ENCODE results near the gene ICAM4. TPM values are rescaled to one million over a fixed set of nuclear protein-coding genes. Genes with fewer than 3 reads are reported as not detected.

Gene ICAM4
- total and polyA plus RNA-seq, 9 of the 15 experiments (the other 6 are each of a cell fraction or from before 2014, with no cell fraction given) = 14.1 to 86.1 (median 29.6) TPM

DNA sequence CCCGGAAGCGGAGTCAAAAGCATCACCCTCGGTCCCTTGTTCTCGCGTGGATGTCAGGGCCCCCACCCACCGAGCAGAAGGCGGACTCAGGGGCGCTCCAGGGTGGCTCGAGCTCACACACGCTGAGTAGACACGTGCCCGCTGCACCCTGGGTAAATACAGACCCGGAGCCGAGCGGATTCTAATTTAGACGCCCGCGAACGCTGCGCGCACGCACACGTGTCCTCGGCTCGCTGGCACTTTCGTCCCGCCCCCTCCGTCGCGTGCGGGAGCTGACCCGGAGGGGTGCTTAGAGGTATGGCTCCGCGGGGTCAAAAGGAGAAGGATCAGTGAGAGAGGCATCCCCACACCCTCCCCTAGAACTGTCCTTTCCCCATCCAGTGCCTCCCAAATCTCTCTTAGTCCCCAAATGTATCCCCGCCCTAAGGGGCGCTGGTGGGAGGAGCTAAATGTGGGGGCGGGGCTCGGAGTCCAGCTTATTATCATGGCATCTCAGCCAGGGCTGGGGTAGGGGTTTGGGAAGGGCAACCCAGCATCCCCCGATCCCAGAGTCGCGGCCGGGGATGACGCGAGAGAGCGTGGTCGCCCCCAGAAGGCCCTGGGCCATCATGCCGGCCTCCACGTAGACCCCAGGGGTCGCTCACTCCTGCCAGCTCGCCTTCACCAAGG, 2.5 kb downstream of the ICAM4 start (continued):
- 0 out of 2 replicates have a peak, but pooled peaks have one; percentile 29 for TF ChIP-seq MEF2A (IDR thresholded peaks at IDR 0.05; ENCODE audit: control insufficient read depth, low read depth, low read length)
- TF ChIP-seq MXI1 (IDR thresholded peaks at IDR 0.05; ENCODE audit: low read depth, low read length) = peak; percentile 91
- peak; percentile 68; the same call in 1 of the 2 replicates for TF ChIP-seq MTA1 (IDR thresholded peaks at IDR 0.05; ENCODE audit: borderline replicate concordance)
- no peak for TF ChIP-seq SAFB2 (IDR thresholded peaks at IDR 0.05; ENCODE audit: borderline replicate concordance, low read depth, low read length, severe bottlenecking)
- TF ChIP-seq NUFIP1 (IDR thresholded peaks at IDR 0.05; ENCODE audit: partially characterized antibody) = no peak
- TF ChIP-seq, protein P1, sequence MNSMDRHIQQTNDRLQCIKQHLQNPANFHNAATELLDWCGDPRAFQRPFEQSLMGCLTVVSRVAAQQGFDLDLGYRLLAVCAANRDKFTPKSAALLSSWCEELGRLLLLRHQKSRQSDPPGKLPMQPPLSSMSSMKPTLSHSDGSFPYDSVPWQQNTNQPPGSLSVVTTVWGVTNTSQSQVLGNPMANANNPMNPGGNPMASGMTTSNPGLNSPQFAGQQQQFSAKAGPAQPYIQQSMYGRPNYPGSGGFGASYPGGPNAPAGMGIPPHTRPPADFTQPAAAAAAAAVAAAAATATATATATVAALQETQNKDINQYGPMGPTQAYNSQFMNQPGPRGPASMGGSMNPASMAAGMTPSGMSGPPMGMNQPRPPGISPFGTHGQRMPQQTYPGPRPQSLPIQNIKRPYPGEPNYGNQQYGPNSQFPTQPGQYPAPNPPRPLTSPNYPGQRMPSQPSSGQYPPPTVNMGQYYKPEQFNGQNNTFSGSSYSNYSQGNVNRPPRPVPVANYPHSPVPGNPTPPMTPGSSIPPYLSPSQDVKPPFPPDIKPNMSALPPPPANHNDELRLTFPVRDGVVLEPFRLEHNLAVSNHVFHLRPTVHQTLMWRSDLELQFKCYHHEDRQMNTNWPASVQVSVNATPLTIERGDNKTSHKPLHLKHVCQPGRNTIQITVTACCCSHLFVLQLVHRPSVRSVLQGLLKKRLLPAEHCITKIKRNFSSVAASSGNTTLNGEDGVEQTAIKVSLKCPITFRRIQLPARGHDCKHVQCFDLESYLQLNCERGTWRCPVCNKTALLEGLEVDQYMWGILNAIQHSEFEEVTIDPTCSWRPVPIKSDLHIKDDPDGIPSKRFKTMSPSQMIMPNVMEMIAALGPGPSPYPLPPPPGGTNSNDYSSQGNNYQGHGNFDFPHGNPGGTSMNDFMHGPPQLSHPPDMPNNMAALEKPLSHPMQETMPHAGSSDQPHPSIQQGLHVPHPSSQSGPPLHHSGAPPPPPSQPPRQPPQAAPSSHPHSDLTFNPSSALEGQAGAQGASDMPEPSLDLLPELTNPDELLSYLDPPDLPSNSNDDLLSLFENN (IDR thresholded peaks at IDR 0.05; ENCODE audit: low read depth in 2 of 2, low read length in 2 of 2) = no peak
- peak; percentile 61 for TF ChIP-seq POLR2AphosphoS5 (IDR thresholded peaks at IDR 0.05; ENCODE audit: control insufficient read depth, insufficient read depth, low read depth, low read length)
- peak in 2 of 3 experiments; percentile 51 to 76 for TF ChIP-seq YY1 (IDR thresholded peaks at IDR 0.05; ENCODE audit: borderline replicate concordance in 1 of 3, control insufficient read depth in 1 of 3, extremely low read depth in 1 of 3, insufficient read depth in 3 of 3, insufficient read length in 1 of 3, insufficient replicate concordance in 2 of 3, low read depth in 1 of 3, low read length in 2 of 3)
- TF ChIP-seq ZC3H4 (CRISPR knock-in tag; IDR thresholded peaks at IDR 0.05; ENCODE audit: borderline replicate concordance) = 0 out of 2 replicates have a peak, but pooled peaks have one; percentile 15
- TF ChIP-seq CAMTA2 (CRISPR knock-in tag; conservative IDR thresholded peaks at IDR 0.05) = peak; percentile 82; the same call in 1 of the 2 replicates
- TF ChIP-seq ZNF77 (CRISPR knock-in tag; IDR thresholded peaks at IDR 0.05) = peak; percentile 45; the same call in 1 of the 2 replicates
- TF ChIP-seq MECOM (CRISPR knock-in tag; IDR thresholded peaks at IDR 0.05) = no peak
- peak; percentile 26 for TF ChIP-seq NCOR1 (IDR thresholded peaks at IDR 0.05)
- no peak for TF ChIP-seq ZNF165 (CRISPR knock-in tag; IDR thresholded peaks at IDR 0.05; ENCODE audit: borderline replicate concordance)
- no peak for TF ChIP-seq TSC22D4 (tag; IDR thresholded peaks at IDR 0.05)
- TF ChIP-seq PYGO2 (tag; IDR thresholded peaks at IDR 0.05) = no peak
- peak; percentile 53 for TF ChIP-seq TAF9B (IDR thresholded peaks at IDR 0.05; ENCODE audit: partially characterized antibody)
- no peak for TF ChIP-seq ZKSCAN1 (IDR thresholded peaks at IDR 0.05; ENCODE audit: low read depth, low read length)
- TF ChIP-seq ZBTB7A (IDR thresholded peaks at IDR 0.05; ENCODE audit: borderline replicate concordance, control insufficient read depth, low read depth, low read length) = peak; percentile 93
- TF ChIP-seq, protein P2, sequence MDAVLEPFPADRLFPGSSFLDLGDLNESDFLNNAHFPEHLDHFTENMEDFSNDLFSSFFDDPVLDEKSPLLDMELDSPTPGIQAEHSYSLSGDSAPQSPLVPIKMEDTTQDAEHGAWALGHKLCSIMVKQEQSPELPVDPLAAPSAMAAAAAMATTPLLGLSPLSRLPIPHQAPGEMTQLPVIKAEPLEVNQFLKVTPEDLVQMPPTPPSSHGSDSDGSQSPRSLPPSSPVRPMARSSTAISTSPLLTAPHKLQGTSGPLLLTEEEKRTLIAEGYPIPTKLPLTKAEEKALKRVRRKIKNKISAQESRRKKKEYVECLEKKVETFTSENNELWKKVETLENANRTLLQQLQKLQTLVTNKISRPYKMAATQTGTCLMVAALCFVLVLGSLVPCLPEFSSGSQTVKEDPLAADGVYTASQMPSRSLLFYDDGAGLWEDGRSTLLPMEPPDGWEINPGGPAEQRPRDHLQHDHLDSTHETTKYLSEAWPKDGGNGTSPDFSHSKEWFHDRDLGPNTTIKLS (IDR thresholded peaks at IDR 0.05; ENCODE audit: borderline replicate concordance, low read depth) = peak; percentile 82; the same call in 1 of the 2 replicates
- TF ChIP-seq KAT7 (CRISPR knock-in tag; IDR thresholded peaks at IDR 0.05; ENCODE audit: borderline replicate concordance) = 0 out of 2 replicates have a peak, but pooled peaks have one; percentile 6
- TF ChIP-seq ZNF263 (CRISPR knock-in tag; IDR thresholded peaks at IDR 0.05; ENCODE audit: borderline replicate concordance) = peak; percentile 57
- peak; percentile 37 to 79; a peak in 2 of 4 replicates for TF ChIP-seq FOXA3 (CRISPR knock-in tag; conservative IDR thresholded peaks at IDR 0.05 in 1 of 2, IDR thresholded peaks at IDR 0.05 in 1 of 2)
